Measurements from ENCODE around the gene MACF1.
"Not testable (repeated sequence)": the region's sequence is repeated elsewhere in the genome, so short reads cannot be mapped to it uniquely, and the experiment has no call there.

MACF1 gene

DNA sequence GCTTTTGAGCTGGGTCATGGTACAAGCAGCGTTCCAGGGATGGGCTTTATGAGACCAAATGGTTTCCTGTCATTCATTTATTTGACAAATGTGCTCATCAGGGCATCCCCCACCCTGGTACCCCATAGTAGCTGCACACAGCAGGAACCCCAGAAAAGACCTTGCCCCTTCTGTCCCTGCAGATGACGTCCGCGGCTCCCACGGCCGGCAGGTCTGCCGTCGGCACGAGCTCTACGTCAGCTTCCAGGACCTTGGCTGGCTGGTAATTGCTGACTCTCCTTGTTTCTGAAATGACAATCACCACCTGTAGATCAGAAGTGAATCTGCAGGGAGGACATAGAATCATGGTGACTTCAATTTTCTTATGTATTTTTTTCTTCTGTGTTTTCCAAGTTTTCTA is 317.7 kb downstream of the MACF1 start:
- not testable (repeated sequence) for H2AK5ac ChIP-seq (ENCODE audit: low read length); H2BK12ac ChIP-seq (ENCODE audit: low read length); H4K8ac ChIP-seq (ENCODE audit: low read depth, low read length); H3K4me2 ChIP-seq (ENCODE audit: low read length); DNase-seq; H3K27me3 ChIP-seq (ENCODE audit: insufficient read depth, low read length); H3K36me3 ChIP-seq (ENCODE audit: control insufficient read depth in 1 of 2, insufficient read depth in 2 of 2, low read length in 2 of 2); H3K23ac ChIP-seq (ENCODE audit: low read length); H3K4ac ChIP-seq (ENCODE audit: low read depth, low read length); H3K9ac ChIP-seq (ENCODE audit: low read length); H3K79me2 ChIP-seq (ENCODE audit: control insufficient read depth, insufficient read depth, low read length, poor library complexity); H2AFZ ChIP-seq (ENCODE audit: insufficient read depth, low read length, poor library complexity); H3K27ac ChIP-seq (ENCODE audit: low read depth, low read length); H3K4me3 ChIP-seq (ENCODE audit: low read depth, low read length); H4K12ac ChIP-seq (ENCODE audit: low read depth, low read length); H4K91ac ChIP-seq (ENCODE audit: low read depth, low read length); H2BK5ac ChIP-seq (ENCODE audit: low read depth, low read length, poor library complexity); H3K4me1 ChIP-seq (ENCODE audit: control insufficient read depth in 1 of 2, insufficient read depth in 2 of 2, low read length in 2 of 2); H3K9me3 ChIP-seq (ENCODE audit: insufficient read depth, low read depth, low read length); H3K79me1 ChIP-seq (ENCODE audit: low read length); H2BK120ac ChIP-seq (ENCODE audit: insufficient read depth, low read length, poor library complexity); H3K14ac ChIP-seq (ENCODE audit: low read length); H3K18ac ChIP-seq (ENCODE audit: low read length)
- WGBS (ENCODE audit: extremely low coverage, insufficient coverage, insufficient read length), result no CpG with 5 or more reads among the region's 10 CpGs

DNA sequence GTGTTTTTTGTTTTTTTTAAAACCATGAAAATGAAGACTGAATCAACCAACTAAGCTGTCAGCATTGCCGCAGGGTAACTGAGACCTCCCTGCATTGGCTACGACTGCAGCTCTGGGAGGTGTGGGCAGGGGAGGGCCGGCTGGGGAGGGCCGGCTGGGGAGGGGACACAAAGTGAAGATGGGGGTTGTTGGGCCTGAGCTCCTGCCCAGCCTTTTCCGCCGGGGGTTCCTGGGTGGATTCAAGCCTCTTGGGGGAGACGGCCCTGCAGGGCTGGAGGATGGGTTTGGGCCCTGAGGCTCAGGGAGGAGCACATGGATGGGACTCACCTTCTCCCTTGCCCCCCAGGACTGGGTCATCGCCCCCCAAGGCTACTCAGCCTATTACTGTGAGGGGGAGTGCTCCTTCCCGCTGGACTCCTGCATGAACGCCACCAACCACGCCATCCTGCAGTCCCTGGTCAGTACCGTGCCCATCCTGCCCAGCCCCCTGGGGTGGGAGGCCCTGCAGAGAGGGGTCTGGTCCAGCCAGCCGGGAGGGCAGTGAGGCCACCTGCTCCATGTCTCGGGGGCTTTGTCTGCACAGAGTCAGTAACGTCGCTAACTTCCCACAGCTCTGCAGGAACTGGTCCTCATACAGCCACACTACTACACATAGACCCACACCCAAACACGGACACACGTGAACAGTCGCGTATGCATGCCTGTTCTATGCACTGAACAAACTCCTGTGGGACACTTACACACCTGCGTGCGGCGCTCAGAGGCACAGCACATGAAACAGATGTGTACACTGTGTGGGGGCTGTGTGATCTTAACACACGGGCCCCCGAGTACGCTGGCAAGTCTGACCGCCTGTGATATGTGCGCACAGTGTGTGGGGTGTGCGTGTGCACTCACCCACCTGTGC is 318.4 kb downstream of the MACF1 start:
- no CpG with 5 or more reads among the region's 29 CpGs for WGBS (ENCODE audit: extremely low coverage, insufficient coverage, insufficient read length)
- H2BK5ac ChIP-seq (ENCODE audit: low read depth, low read length, poor library complexity), result no peak overlapping the region
- no peak overlapping the region for H2BK12ac ChIP-seq (ENCODE audit: low read length)
- H3K9ac ChIP-seq (ENCODE audit: low read length), result no peak overlapping the region
- no peaks in the 10 kb centered on the region for H3K27me3 ChIP-seq (ENCODE audit: insufficient read depth, low read length)
- no peaks in the 10 kb centered on the region for H3K9me3 ChIP-seq (ENCODE audit: insufficient read depth, low read depth, low read length)
- H3K79me2 ChIP-seq (ENCODE audit: control insufficient read depth, insufficient read depth, low read length, poor library complexity), result no peaks in the 10 kb centered on the region
- no peak overlapping the region for H3K18ac ChIP-seq (ENCODE audit: low read length)
- H3K4ac ChIP-seq (ENCODE audit: low read depth, low read length), result no peak overlapping the region
- no peak for DNase-seq
- H4K8ac ChIP-seq (ENCODE audit: low read depth, low read length), result no peak overlapping the region
- H4K91ac ChIP-seq (ENCODE audit: low read depth, low read length), result no peak overlapping the region
- no peak overlapping the region for H3K4me3 ChIP-seq (ENCODE audit: low read depth, low read length)
- H3K27ac ChIP-seq (ENCODE audit: low read depth, low read length), result no peak overlapping the region
- H2BK120ac ChIP-seq (ENCODE audit: insufficient read depth, low read length, poor library complexity), result no peak overlapping the region
- H3K23ac ChIP-seq (ENCODE audit: low read length), result no peak overlapping the region
- H2AK5ac ChIP-seq (ENCODE audit: low read length), result no peak overlapping the region
- no peak overlapping the region for H3K14ac ChIP-seq (ENCODE audit: low read length)
- no peak overlapping the region for H3K4me2 ChIP-seq (ENCODE audit: low read length)
- H2AFZ ChIP-seq (ENCODE audit: insufficient read depth, low read length, poor library complexity), result no peak overlapping the region
- H4K12ac ChIP-seq (ENCODE audit: low read depth, low read length), result no peak overlapping the region
- no peaks in the 10 kb centered on the region for H3K79me1 ChIP-seq (ENCODE audit: low read length)
- peaks cover 0 to 3% of the 10 kb centered on the region in 2 experiments for H3K4me1 ChIP-seq (ENCODE audit: control insufficient read depth in 1 of 2, insufficient read depth in 2 of 2, low read length in 2 of 2)
- peaks cover 3 to 6% of the 10 kb centered on the region in 2 experiments for H3K36me3 ChIP-seq (ENCODE audit: control insufficient read depth in 1 of 2, insufficient read depth in 2 of 2, low read length in 2 of 2)

DNA sequence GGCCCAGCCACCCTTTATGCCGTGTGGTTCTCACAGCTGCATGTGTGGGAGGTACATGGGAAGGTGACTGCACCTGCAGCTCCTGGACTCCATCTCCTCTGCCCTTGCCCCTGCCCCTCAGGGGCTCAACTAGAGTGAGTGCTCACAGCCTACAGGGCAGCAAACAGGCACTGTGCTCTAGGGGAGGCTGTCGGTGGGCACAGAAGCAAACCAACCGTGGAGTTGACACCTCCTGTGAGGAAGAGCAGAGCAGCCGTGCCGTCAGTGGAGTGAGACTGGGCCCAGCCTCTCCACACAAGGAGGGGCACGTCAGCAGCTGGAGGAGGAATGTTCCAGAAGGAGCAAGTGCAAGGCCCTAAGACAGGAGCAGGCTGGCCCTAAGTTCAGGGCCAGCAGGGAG is 319.7 kb downstream of the MACF1 start:
- Histone ChIP-seq H3K36me3 (ENCODE audit: control insufficient read depth in 1 of 2, insufficient read depth in 2 of 2, low read length in 2 of 2) (peaks cover 10 to 11% of the 10 kb centered on the region in 2 experiments), H4K12ac (ENCODE audit: low read depth, low read length) (no peak overlapping the region), H3K9ac (ENCODE audit: low read length) (no peak overlapping the region), H3K9me3 (ENCODE audit: insufficient read depth, low read depth, low read length) (no peaks in the 10 kb centered on the region), H3K4ac (ENCODE audit: low read depth, low read length) (no peak overlapping the region), H4K91ac (ENCODE audit: low read depth, low read length) (no peak overlapping the region), H3K4me3 (ENCODE audit: low read depth, low read length) (no peak overlapping the region), H3K18ac (ENCODE audit: low read length) (no peak overlapping the region), H2BK12ac (ENCODE audit: low read length) (no peak overlapping the region), H3K14ac (ENCODE audit: low read length) (no peak overlapping the region), H3K4me1 (ENCODE audit: control insufficient read depth in 1 of 2, insufficient read depth in 2 of 2, low read length in 2 of 2) (peaks cover 0 to 3% of the 10 kb centered on the region in 2 experiments), H2AFZ (ENCODE audit: insufficient read depth, low read length, poor library complexity) (no peak overlapping the region), H3K27me3 (ENCODE audit: insufficient read depth, low read length) (no peaks in the 10 kb centered on the region), H3K4me2 (ENCODE audit: low read length) (no peak overlapping the region), H3K27ac (ENCODE audit: low read depth, low read length) (no peak overlapping the region), H3K23ac (ENCODE audit: low read length) (no peak overlapping the region), H2AK5ac (ENCODE audit: low read length) (no peak overlapping the region), H4K8ac (ENCODE audit: low read depth, low read length) (no peak overlapping the region), H3K79me2 (ENCODE audit: control insufficient read depth, insufficient read depth, low read length, poor library complexity) (no peaks in the 10 kb centered on the region), H2BK5ac (ENCODE audit: low read depth, low read length, poor library complexity) (no peak overlapping the region), H2BK120ac (ENCODE audit: insufficient read depth, low read length, poor library complexity) (no peak overlapping the region), H3K79me1 (ENCODE audit: low read length) (no peaks in the 10 kb centered on the region)
- DNase-seq, result no peak
- WGBS (ENCODE audit: extremely low coverage, insufficient coverage, insufficient read length), result no CpG with 5 or more reads among the region's 6 CpGs

DNA sequence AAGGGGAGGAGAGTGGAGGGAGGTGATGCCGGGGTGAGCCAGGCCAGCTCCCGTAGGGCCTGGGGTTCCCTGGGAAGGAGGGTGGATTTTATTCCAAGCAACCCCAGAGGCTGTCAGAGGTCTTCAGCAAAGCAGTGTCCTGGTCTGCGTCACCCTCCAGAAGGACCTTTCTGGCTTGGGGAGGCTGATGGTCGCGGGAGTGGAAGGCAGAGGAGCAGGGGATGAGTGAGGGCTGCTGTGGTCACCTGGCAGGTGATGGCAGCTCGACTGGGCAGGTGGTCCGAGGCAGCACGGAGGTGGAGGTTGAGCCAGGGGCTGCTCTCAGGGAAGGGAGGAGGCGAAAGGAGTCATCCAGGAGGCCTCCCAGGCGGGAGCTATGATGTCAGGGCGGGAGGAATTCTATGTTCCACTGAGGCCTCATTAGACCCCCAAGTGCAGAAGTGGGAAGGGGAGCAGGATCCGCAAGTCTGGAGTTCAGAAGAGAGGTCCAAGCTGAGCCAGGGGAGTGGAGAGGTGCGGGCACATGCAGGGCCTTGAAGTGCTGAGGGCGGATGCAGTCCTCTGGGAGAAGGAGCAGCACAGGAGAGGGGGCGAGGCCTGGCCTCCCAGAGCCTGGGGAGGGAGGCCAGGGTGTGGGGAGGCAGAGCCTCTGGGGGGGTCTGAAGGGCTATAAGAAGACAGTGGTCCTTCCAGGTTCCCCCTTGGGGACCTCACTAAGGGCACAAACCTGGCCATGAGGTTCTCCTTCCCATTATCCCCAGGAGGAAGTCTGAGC is 320.3 kb downstream of the MACF1 start:
- Histone ChIP-seq H3K9ac (ENCODE audit: low read length) (no peak overlapping the region), H2AK5ac (ENCODE audit: low read length) (no peak overlapping the region), H3K4me1 (ENCODE audit: control insufficient read depth in 1 of 2, insufficient read depth in 2 of 2, low read length in 2 of 2) (peaks cover 0 to 3% of the 10 kb centered on the region in 2 experiments), H2BK5ac (ENCODE audit: low read depth, low read length, poor library complexity) (no peak overlapping the region), H2AFZ (ENCODE audit: insufficient read depth, low read length, poor library complexity) (no peak overlapping the region), H2BK120ac (ENCODE audit: insufficient read depth, low read length, poor library complexity) (no peak overlapping the region), H3K36me3 (ENCODE audit: control insufficient read depth in 1 of 2, insufficient read depth in 2 of 2, low read length in 2 of 2) (peaks cover 12 to 13% of the 10 kb centered on the region in 2 experiments), H3K4ac (ENCODE audit: low read depth, low read length) (no peak overlapping the region), H3K9me3 (ENCODE audit: insufficient read depth, low read depth, low read length) (no peaks in the 10 kb centered on the region), H3K18ac (ENCODE audit: low read length) (no peak overlapping the region), H3K79me2 (ENCODE audit: control insufficient read depth, insufficient read depth, low read length, poor library complexity) (no peaks in the 10 kb centered on the region), H3K23ac (ENCODE audit: low read length) (no peak overlapping the region), H3K79me1 (ENCODE audit: low read length) (no peaks in the 10 kb centered on the region), H3K4me2 (ENCODE audit: low read length) (no peak overlapping the region), H4K91ac (ENCODE audit: low read depth, low read length) (no peak overlapping the region), H4K12ac (ENCODE audit: low read depth, low read length) (no peak overlapping the region), H4K8ac (ENCODE audit: low read depth, low read length) (no peak overlapping the region), H2BK12ac (ENCODE audit: low read length) (no peak overlapping the region), H3K14ac (ENCODE audit: low read length) (no peak overlapping the region), H3K27ac (ENCODE audit: low read depth, low read length) (no peak overlapping the region), H3K27me3 (ENCODE audit: insufficient read depth, low read length) (no peaks in the 10 kb centered on the region), H3K4me3 (ENCODE audit: low read depth, low read length) (no peak overlapping the region)
- DNase-seq, result no peak
- WGBS (ENCODE audit: extremely low coverage, insufficient coverage, insufficient read length), result no CpG with 5 or more reads among the region's 15 CpGs
